NCI-H524 (cell line): Measurements from ENCODE around the gene CAMK1G.

Experiments used
- DNase-seq, 2 experiments: peaks; one replicate each; lab custom pipeline; 2025; lab: John Stamatoyannopoulos, UW

Gene CAMK1G

DNA sequence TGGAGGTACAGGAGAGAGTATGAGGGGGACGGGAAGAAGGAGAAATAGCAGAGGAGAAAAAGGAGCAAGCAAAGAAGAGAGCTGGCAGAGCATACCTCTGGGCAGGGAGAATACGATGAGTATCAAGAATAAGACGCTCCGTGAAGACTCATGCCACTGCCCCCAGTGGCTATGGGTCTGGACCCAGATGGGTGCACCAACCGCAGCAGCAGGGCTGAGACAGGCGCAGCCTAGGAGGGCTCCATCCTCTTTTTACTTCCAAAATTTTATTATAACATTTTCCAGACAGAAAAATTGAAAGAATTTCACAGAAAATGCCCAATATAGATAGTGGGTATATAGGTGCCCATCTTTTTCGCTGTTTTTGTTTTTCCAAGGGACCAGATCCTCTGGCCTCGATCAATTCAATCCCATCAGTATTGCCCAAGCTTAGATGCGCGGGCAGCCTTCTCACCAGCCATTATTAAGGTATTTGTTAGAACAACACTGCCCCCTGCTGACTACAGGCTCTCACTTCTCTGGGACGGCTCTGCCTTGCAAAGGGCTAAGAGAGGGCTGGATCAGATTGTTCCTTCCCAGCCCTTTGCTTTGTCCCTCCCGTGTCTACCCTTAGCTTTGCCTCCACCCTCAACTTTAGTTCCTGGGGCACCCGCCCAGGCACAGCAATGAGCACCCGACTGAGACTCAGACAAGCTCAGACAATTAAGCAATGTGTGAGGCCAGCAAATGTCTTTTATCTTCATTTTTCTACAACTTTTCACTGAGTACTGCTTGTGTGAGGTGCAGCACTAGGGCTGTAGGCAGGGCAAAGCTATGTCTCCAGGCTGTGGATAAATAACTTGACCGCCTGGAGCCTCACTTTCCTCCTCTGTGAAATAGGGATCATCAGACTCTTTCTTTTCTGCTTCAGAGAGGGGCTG lies 17.5 kb upstream of the CAMK1G start:
- peak; percentile 69 to 87 for DNase-seq

DNA sequence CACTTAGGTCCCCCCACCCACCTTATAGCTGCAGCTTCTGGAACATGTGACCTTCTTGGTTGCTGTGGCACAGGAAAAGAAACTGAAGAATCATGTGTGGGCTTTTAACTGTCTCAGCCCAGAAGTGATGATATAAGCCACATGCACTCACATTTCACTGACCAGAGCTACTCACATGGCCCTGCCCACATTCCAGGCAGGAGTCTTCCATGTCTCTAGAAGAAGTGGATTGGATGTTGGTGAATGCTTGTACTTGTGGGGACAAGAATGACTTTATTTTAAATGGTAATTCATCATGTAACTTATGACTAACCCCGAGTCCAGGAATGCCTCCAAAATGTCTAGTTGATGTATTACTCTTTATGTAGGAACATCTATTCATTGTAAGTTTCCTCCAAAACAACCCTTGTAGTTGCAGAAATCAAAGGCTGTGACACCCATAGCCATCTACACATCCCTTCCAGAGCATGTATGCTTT lies 15.8 kb upstream of the CAMK1G start:
- no peak for DNase-seq

DNA sequence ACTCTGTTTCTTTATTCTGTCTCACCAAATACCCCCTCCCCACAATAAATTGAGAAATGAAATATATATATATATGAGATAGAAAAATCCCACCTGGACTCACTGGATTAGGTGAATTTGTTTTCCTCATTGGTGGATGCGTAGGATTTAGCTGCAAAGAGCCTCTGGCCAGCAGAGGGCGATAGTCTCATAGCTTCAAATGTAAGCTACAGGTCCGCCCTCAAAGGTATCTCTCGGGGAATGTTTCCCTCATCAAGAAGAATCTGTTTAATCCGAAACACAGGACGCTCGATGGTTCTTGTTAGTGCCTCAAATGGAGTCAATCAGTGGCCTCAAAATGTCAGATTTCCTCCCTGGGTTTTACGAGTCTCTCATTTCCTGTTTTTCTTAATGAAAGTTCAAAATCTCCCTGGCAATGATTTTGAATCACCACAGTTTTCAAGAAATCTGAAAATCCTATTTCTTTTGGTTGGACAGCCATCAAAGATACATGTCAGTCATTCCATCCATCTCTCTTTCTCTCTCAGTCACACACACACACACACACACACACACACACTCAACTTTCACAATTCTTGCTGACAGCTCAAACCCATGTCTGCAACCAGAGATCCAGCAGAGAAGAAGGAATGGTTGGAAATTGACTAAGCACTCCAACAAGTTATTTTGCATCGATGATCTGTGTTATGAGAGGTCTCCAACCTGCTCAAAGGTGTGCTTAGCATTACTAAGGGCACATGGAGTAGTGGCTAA lies 13.9 kb upstream of the CAMK1G start:
- peak; percentile 29 to 84 for DNase-seq

DNA sequence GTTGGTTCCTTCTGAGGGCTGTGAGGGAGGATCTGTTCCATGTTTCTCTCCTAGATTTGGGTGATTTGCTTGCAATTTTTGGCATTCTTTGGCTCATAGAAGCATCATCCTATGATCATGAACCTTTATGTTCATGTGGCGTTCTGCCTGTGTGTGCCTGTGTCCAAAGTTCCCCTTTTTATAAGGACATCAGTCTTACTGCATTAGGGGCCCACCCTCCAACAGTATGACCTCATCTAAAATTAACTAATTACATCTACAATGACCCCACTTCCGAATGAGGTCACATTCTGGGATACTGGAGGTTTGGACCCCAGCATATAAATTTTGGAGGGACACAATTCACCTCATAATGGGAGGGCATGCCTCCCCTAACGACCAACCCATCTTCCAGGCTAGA lies 12.8 kb upstream of the CAMK1G start:
- no peak for DNase-seq

DNA sequence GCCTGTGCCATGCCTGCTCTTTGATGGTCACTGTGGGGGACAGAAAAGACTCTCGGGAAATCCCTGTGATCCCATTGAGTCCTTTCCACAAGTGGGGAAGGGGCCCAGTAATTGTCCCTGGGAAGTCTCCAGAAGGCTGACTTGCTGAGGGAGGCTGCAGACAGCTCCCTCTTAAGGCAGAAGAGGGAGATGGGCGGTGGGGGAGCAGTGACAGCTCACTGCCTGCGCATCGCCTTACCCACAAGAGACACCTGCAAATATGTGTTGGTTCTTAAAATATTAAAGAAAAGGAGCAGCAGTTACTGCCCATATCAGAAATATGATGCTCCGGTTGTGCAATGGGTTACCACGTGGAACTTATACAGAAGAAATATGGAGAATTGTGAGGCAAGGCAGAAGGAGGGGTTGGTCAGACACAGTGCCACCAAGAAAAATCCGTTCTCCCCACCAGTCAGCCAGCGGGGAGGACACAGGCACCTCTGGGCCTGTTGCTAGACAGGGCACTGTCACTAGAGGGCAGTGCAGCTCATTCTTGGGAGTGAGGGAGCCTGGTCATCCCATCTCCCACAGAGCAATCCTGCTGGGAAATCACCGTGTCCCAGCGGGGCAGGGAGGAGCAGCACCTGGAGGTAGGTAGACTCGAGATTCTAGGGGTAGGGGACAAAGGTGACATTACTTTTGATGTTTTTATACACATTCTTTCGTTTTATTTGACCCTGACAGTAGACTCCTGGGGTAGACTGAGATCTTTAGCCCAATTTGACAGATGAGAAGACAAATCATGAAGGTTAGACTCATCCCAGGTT lies 6.9 kb upstream of the CAMK1G start:
- peak; percentile 79 to 80 for DNase-seq

DNA sequence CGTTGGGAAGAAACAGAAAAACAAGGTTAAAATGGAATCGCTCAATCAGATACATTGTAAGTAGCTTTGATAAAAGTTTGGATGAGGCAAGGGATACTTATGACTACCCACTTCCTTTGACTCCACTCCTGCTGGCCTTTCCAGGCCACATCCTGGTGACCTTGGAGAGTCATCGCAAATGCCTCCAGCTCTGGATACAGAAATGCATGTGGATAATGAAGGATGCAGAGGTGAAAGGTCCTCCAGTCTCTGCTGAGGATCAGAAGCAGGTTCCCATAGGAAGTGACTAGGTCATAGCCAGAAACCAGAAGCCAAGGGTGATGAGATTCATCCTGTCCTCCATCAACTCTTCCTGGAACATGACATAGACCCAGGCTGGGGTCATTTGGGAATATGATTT lies 6.2 kb upstream of the CAMK1G start:
- no peak for DNase-seq

DNA sequence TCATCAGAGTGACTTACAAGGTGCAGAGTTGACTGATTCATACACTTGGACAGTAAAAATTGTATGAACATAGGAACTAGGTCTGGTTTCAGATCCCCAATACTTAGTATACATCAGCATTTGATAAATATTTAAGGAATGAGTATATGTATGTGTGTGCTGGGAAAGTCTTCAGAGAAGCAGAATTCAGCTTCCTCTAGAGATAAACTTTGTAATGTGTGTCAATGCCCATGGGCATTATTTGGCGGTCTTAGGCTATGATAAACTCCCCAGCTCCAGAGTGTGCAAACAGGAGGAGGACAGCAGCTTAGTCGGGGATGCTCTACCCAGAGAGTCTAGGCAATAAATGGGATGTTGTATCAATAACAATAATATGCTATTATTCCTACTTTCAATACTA lies 2.9 kb upstream of the CAMK1G start:
- no peak for DNase-seq

DNA sequence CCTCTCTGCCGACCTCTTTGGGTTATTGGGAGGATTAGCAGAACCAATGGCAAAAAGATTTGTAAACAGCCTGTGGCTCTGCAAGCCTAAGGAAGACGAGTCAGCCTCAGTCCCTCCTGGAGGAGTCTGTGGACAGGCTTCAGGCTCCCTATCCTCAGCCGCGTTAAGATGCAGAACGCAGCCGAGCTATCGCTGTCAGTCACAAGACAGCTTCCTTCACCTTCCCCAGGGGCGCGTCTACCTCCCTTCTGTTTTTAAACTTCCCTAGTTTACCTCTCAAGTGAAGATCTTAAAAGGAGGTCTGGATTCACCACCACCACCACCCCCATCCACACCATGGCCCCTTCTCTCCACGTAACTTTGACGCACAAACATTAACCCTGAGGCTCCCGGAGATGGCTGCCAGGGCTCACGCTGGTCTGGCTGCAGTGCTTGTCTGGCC lies 738 bp downstream of the CAMK1G start:
- no peak for DNase-seq

DNA sequence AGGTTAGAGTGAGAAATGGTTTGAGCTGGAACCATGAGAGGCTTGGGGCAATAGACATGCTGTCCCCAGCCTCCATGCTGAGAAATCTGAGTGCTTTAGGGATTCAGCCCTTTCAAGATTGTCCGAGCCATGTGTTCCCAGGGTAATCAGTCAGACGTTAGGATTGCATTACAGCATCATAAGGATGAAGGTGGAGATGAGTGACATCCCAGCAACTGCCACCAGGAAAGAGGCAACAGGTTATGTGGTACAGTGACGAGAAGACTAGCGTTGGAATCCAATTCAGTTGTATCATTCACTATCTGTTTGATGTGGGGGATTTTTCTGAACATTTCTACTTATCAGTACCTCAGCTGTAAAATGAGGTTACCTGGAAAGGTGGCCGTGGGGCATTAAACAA lies 1.7 kb downstream of the CAMK1G start:
- DNase-seq: peak in 1 of 2 experiments; percentile 2

DNA sequence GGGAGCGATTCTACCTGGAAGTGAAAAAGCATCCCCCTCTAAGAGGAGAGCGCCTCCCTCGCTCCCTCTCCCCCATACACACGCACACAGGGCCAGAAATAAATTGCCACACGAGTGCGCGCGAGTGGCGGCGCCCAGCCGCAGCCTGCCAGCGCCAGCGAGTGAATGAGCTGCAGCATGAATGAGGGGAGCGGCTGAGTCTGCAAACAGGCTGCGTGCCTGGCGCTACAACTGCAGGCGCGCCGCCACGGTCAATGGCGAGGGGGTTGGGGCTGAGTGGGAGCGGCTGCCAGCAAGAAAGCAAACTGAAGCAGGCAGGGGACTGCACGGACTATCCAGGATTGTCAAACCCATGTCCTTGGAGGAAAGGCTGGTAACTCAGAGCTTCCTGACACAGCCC lies 2.2 kb downstream of the CAMK1G start:
- peak; percentile 17 to 55 for DNase-seq

DNA sequence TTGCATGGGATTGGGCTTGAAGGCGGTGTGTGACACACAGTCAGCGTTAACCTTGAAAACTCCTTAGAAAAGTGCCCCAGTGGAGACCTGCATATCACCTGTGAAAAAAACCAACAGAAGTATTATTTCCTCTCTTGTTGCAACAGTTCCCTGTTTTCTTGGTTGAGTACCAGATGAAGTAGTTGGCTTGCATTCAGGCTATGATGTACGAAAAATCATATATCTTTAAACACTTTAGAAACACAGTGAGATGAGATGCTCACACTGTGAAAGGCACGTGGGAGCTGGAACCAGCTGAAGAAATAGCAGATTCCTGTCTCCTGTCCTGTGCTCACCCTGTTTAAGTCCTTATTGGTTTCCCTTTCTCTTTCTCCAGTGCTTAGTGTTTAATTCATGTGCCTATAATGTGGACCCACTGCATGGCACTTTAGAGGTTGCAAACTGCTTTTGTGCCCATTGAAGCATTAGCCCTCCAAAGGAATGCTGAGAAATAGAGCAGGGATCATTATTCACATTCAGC lies 2.8 kb downstream of the CAMK1G start:
- DNase-seq: no peak

DNA sequence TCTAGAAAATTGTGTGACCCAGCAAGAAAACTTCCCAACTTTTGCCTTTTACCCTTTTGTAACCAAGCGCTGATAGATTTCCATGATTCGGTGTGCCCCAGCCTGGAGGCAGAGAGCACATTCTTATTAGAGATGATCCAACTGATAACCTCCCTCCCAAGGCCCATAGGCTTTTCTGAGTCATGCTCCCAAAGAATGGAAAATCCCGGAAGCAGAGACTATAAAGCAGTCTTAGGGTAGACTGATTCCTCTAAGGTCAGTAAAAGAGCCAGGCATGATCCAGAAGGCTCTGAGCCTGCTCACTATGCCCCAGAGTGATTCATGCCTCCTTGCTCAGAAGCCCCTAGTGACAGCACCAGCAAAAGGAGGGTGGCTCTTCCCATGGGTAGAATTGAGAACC lies 4.3 kb downstream of the CAMK1G start:
- DNase-seq: no peak

DNA sequence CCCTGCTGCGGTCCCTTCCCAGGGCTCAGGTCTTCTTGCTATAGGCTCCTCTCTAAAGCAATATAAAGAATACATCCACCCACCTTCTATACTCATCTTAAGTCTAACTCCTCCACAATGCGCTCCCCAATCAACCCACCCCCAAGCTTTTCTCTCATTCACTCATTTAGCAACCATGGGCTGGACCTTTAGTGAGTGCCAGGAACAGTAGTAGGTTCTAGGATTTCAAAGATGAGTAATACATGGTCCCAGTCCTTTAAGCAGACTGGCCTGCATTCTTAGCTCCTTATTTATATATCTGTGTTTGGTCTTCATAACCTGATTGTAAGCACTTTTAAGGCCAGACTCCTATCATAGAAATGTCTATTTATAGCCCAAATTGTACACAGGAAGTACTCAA lies 5.9 kb downstream of the CAMK1G start:
- no peak for DNase-seq

DNA sequence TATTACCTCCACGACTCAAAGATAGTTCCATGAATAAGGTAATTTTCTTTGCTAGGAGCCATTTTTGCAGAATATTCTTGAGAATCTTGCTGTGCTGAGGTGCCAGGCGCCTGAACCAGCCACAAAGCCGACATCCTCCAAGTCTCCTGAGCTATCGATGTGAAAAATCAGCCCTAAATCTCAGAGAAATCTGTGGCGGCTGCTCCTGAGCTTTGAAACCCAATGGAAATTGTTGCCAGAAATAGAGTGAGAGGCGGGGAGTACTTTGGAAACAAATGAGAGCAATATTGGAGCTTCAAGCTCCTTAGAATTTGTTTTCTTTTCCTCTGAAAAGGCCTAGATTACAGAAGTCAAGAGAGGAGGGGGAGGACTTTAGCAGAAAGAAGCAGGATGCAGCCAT lies 6.3 kb downstream of the CAMK1G start:
- no peak for DNase-seq

DNA sequence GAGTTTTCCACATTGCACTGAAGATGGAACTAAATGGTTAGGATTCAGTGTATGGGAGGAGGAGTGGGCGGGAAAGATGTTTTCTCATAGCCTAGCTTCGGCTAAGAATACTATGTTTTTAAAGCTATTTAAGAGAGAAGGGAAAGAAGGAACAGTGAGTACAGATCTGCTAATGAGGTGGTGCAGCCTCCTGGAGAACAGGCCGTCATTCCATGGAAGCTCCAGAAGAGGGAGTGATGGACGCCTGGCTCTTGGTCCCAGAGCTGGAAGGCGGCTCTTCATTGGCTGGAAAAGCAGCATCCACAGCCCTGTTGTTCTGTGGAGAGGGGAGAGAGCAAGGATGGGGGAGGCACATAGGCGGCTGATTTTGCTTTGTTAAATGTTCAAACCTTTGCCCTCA lies 6.9 kb downstream of the CAMK1G start:
- no peak for DNase-seq

DNA sequence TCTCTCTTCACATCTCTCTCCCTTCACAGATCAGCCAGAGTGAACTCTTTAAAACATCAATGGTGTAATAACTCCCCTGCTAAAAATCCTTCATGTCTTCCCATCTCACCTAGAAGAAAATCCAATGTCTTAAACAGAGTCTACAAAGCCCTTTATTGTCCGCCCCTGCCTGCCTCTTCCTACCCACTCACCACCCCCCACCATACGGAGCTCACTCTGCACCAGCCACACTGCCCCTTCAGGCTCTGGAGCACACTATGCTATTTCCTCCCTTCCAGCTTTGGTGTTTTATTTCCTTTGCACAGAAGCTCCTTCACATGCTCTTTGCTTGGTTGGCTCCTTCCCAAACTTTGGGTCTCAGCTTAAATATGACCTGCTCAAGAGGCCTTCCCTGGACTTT lies 10.2 kb downstream of the CAMK1G start:
- no peak for DNase-seq

DNA sequence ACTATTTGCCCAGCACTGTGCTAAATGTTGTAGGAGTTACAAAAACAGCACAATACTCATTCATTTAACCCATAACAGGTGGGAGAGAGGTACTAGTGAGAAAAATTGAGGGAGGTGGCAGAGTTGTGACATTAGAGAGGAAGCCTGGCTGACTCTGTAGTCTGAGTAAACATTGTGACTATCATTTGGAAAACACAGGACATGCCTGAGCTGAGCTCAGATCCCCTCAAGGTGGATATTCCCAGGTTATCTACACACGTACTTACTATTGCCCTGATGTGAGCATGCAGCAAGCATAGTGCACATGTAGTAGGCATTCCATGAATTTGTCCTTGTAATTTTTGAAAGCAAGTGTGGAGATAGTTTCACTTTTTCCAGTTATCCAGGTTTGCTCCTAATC lies 10.9 kb downstream of the CAMK1G start:
- DNase-seq: no peak

DNA sequence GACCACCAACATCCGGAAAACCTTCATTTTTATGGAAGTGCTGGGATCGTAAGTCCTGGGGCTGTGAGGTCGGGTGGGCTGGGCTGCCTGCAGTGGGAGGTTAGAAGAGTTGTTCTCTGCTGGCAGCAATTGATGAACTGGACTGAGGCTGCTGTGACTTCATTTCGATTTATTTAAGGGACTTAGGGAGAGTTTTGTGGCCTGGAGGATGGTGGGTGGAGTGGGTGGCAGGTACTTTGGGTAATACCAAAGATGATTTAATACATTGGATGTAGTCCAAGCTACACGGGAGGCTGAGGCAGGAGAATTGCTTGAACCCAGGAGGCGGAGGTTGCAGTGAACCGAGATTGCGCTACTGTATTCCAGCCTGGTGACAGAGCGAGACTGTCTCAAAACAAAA lies 11.5 kb downstream of the CAMK1G start:
- no peak for DNase-seq

DNA sequence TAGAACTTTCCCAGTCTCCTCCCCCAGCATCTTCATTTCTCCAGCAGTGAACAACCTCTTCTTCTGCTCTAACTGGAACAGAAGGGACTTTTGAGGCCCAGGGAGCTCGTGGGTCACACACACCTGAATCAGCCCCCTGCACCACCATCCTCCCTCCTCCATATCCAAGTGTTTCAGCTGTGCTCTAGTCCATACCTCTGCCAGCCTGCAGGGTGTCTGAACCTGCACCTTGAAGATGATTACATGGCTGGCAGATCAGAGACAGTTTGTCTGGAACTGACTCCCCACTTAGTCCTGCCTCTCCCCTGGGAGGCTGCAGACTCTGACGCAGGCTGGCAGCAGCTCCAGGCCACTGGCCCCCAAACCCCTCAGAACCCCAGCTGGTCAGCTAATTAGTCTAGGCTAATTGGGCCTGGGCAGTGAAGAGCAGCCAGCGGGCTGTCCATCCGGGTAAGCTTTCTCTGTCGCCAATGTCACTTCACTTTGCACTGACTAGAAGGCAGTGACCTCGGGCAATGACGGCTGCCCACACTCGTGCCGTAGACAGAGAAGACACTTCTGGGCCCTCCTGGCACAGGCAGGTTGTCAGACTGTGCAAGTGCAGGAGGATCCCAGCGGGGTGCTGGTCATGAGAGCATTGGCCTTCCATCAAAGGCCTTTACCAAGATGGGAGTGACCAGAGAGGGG lies 12.2 kb downstream of the CAMK1G start:
- peak in 1 of 2 experiments; percentile 4 for DNase-seq

DNA sequence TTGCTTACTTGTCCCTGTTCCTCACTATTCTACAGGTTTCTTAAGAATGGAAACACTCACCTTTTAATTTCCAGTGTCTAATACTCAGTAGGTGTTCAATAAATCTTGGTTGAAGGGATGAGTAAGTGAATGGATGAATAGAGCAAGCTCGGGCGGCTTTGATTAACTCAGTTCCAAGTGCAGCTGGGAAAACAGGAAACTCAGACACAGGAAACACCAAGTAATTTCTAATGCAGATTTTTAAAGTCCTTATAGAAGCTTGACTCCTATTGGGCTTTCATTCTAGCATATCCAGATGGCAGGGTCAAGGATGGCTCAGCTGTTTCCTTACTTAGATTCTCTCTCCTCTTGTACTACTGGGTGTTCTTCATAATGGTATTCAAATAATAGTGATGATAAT lies 14.0 kb downstream of the CAMK1G start:
- peak; percentile 6 to 64 for DNase-seq

DNA sequence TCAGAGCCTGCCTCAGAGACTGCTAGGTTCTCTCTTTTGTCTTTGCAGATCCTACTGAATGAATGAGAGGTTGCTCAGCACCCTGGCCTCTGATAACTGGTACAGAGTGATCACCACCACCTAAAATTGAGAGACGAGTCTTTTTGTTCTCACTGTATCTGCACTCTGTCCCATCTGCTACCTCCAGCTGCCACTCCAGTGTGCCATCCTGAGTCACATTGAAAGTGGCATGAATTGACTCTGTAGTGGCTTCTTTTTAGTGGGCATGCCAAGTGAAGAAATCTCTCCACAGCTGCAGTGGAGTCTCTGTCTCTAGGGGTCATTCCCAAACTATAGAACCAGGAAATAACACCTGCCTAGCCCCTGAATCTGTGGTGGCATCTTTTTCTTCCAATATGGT lies 14.7 kb downstream of the CAMK1G start:
- no peak for DNase-seq
